H1 (cell line): ENCODE measurements around the gene CPT2. TPM values are rescaled to one million over a fixed set of nuclear protein-coding genes. Genes with fewer than 3 reads are reported as not detected.

ENCODE experiments used
- CTCF ChIA-PET: fragments of 300-600 bp; sonication (Branson Sonifier 250); formaldehyde crosslinking; loops from one replicate; lab custom pipeline; 2021; ENCODE audit not compliant: partially characterized antibody; lab: Charles Lee
- POLR2A ChIA-PET: fragments of 300-600 bp; sonication (Branson Sonifier 250); formaldehyde crosslinking; loops from one replicate; lab custom pipeline; 2021; ENCODE audit warnings: inconsistent platforms; ENCODE audit not compliant: partially characterized antibody; lab: Charles Lee
- DNase-seq, 2 experiments: peaks; one replicate each; pipeline versions ENCODE4 v3.0.0 to v3.0.0-alpha.2; 2010 to 2022; ENCODE audit warnings: low spot score in 2 of 2, low read depth in 1 of 2, mixed read lengths in 1 of 2
- FAIRE-seq: peaks from 2 replicates; lab custom pipeline; 2011; peaks lifted over from hg19 to GRCh38; lab: Jason Lieb, UNC
- H2AFZ ChIP-seq: 2 replicates; pipeline ENCODE4 v1.8.1; 2012; ENCODE audit warnings: low read length, inconsistent platforms
- H2AK5ac ChIP-seq: 2 replicates; pipeline ENCODE4 v1.6.1; 2013; ENCODE audit warnings: low read depth, low read length
- H2BK120ac ChIP-seq: replicated peaks from 2 replicates; pipeline ENCODE3; 2013; ENCODE audit warnings: low read depth, low read length, inconsistent platforms
- H2BK12ac ChIP-seq: 2 replicates; pipeline ENCODE4 v1.6.1; 2013; ENCODE audit warnings: low read depth, low read length
- H2BK15ac ChIP-seq: 2 replicates; pipeline ENCODE4 v1.6.1; 2013; ENCODE audit warnings: low read length
- H2BK20ac ChIP-seq: 2 replicates; pipeline ENCODE4 v1.6.1; 2013; ENCODE audit warnings: low read length
- H2BK5ac ChIP-seq: 2 replicates; pipeline ENCODE4 v1.6.1; 2013; ENCODE audit warnings: low read depth, low read length
- H3K14ac ChIP-seq: 2 replicates; pipeline ENCODE4 v1.6.1; 2013; ENCODE audit warnings: inconsistent platforms; ENCODE audit not compliant: insufficient read length
- H3K18ac ChIP-seq: 2 replicates; pipeline ENCODE4 v1.6.1; 2013; ENCODE audit warnings: low read length; ENCODE audit errors: extremely low read depth
- H3K23ac ChIP-seq: 2 replicates; pipeline ENCODE4 v1.6.1; 2013; ENCODE audit warnings: inconsistent platforms; ENCODE audit not compliant: insufficient read length
- H3K23me2 ChIP-seq: 2 replicates; pipeline ENCODE4 v1.6.1; 2013; ENCODE audit warnings: low read depth, low read length
- H3K27ac ChIP-seq: 2 replicates; pipeline ENCODE4 v1.6.1; 2011; ENCODE audit warnings: low read depth, low read length, inconsistent platforms
- H3K27me3 ChIP-seq, 4 experiments: replicated peaks in 1 of 4; 1 replicate in 1 of 4; 2 replicates in 3 of 4; pipeline versions ENCODE4 v1.6.1 to v1.8.1; 2011 to 2013; ENCODE audit warnings: low read length in 3 of 4, mild to moderate bottlenecking in 3 of 4, inconsistent platforms in 2 of 4, mixed read lengths in 2 of 4, moderate library complexity in 1 of 4; ENCODE audit not compliant: control insufficient read depth in 3 of 4, insufficient read depth in 3 of 4; ENCODE audit errors: extremely low read depth in 1 of 4
- H3K36me3 ChIP-seq, 4 experiments: 2 replicates each; pipeline versions ENCODE4 v1.6.1 to v1.8.1; 2011 to 2013; ENCODE audit warnings: mild to moderate bottlenecking in 4 of 4, low read length in 3 of 4, moderate library complexity in 2 of 4, control low read depth in 1 of 4, inconsistent platforms in 1 of 4; ENCODE audit not compliant: insufficient read depth in 4 of 4, control insufficient read depth in 2 of 4
- H3K4ac ChIP-seq: replicated peaks from 2 replicates; pipeline ENCODE3; 2013; ENCODE audit warnings: low read length, low read depth, mixed read lengths, inconsistent platforms; ENCODE audit not compliant: insufficient read length
- H3K4me1 ChIP-seq, 4 experiments: replicated peaks in 1 of 4; 1 replicate in 1 of 4; 2 replicates in 3 of 4; pipeline versions ENCODE4 v1.6.1 to v1.8.1; 2011 to 2013; ENCODE audit warnings: low read length in 3 of 4, inconsistent platforms in 2 of 4, mixed read lengths in 1 of 4; ENCODE audit not compliant: insufficient read depth in 4 of 4, control insufficient read depth in 3 of 4
- H3K4me2 ChIP-seq, 2 experiments: 2 replicates each; pipeline versions ENCODE4 v1.6.1 to v1.8.1; 2011 to 2013; ENCODE audit warnings: low read depth in 2 of 2, low read length in 2 of 2, control low read depth in 1 of 2, inconsistent platforms in 1 of 2, mild to moderate bottlenecking in 1 of 2; ENCODE audit not compliant: insufficient read depth in 1 of 2
- H3K4me3 ChIP-seq, 4 experiments: fragments of 200-600, 300-600 bp in 1 of 4; sonication (generic), shearing (Covaris generic), sonication (Bioruptor Twin) in 1 of 4; 2 replicates each; pipeline versions ENCODE4 v1.5.1 to v1.8.1; 2011 to 2016; ENCODE audit warnings: low read length in 4 of 4, low read depth in 3 of 4, control low read depth in 2 of 4, inconsistent platforms in 2 of 4, mild to moderate bottlenecking in 2 of 4, mixed read lengths in 1 of 4, moderate library complexity in 1 of 4; ENCODE audit not compliant: insufficient read depth in 2 of 4; ENCODE audit errors: extremely low read depth in 1 of 4
- H3K56ac ChIP-seq: replicated peaks from 2 replicates; pipeline ENCODE3; 2013; ENCODE audit warnings: low read depth, mild to moderate bottlenecking, mixed read lengths, low read length, inconsistent platforms; ENCODE audit not compliant: insufficient read length
- H3K79me1 ChIP-seq: 2 replicates; pipeline ENCODE4 v1.6.1; 2013; ENCODE audit warnings: low read depth, low read length, control low read depth
- H3K79me2 ChIP-seq, 2 experiments: 2 replicates each; pipeline versions ENCODE4 v1.6.1 to v1.8.1; 2012 to 2013; ENCODE audit warnings: low read length in 2 of 2, mild to moderate bottlenecking in 2 of 2, inconsistent platforms in 1 of 2; ENCODE audit not compliant: insufficient read depth in 2 of 2, control insufficient read depth in 1 of 2
- H3K9ac ChIP-seq, 4 experiments: replicated peaks in 1 of 4; 1 replicate in 1 of 4; 2 replicates in 3 of 4; pipeline versions ENCODE4 v1.6.1 to v1.8.1; 2011 to 2013; ENCODE audit warnings: low read depth in 3 of 4, low read length in 3 of 4, control low read depth in 2 of 4, mild to moderate bottlenecking in 2 of 4, moderate library complexity in 2 of 4, inconsistent platforms in 1 of 4; ENCODE audit errors: extremely low read depth in 1 of 4
- H3K9me3 ChIP-seq, 2 experiments: 2 replicates each; pipeline versions ENCODE4 v1.6.1 to v1.8.1; 2012 to 2013; ENCODE audit warnings: mild to moderate bottlenecking in 2 of 2, moderate library complexity in 2 of 2, control low read depth in 1 of 2, inconsistent platforms in 1 of 2, low read depth in 1 of 2, low read length in 1 of 2, mixed read lengths in 1 of 2; ENCODE audit not compliant: insufficient read depth in 2 of 2
- H4K20me1 ChIP-seq, 2 experiments: replicated peaks in 1 of 2; 2 replicates each; pipeline versions ENCODE3 to v1.8.1; 2011 to 2013; ENCODE audit warnings: inconsistent platforms in 2 of 2, low read length in 2 of 2, mild to moderate bottlenecking in 1 of 2; ENCODE audit not compliant: insufficient read depth in 2 of 2, control insufficient read depth in 1 of 2
- H4K5ac ChIP-seq: 2 replicates; pipeline ENCODE4 v1.6.1; 2013; ENCODE audit warnings: low read length, low read depth, mixed read lengths, inconsistent platforms; ENCODE audit not compliant: insufficient read length
- H4K8ac ChIP-seq: 2 replicates; pipeline ENCODE4 v1.8.0; 2013; ENCODE audit warnings: mild to moderate bottlenecking, moderate library complexity, low read length, inconsistent platforms; ENCODE audit not compliant: insufficient read depth; ENCODE audit errors: extremely low read depth
- H4K91ac ChIP-seq: replicated peaks from 2 replicates; pipeline ENCODE3; 2013; ENCODE audit warnings: low read length, mixed read lengths, inconsistent platforms; ENCODE audit not compliant: insufficient read length
- TEAD4 ChIP-seq: IDR thresholded peaks from 2 replicates; pipeline ENCODE4 v1.6.1; 2012; ENCODE audit warnings: low read depth, low read length, inconsistent platforms, mixed read lengths
- WGBS, 2 experiments: shearing (Covaris generic) in 1 of 2; methylation state at CpG; one replicate each; pipeline versions ENCODE4 v1.1.6 to v1.1.7; 2013 to 2015; ENCODE audit warnings: low lambda C conversion rate in 2 of 2, mixed read lengths in 2 of 2, inconsistent platforms in 1 of 2, low coverage in 1 of 2, missing lambda C conversion rate in 1 of 2; ENCODE audit not compliant: insufficient replicate concordance in 2 of 2, insufficient coverage in 1 of 2, insufficient read length in 1 of 2; ENCODE audit errors: extremely low coverage in 1 of 2, missing lambda C conversion rate in 1 of 2; 5-methylcytosine and 5-hydroxymethylcytosine counted together
- polyA plus RNA-seq, 7 experiments: library from polyadenylated mRNA; depleted of rRNA in 3 of 7; stranded (reverse) in 5 of 7; unstranded in 2 of 7; fragments of >200 nt in 5 of 7; fragments of 200-250 nt in 2 of 7; gene quantifications; 1 replicate in 5 of 7; 2 replicates in 1 of 7; 4 replicates in 1 of 7; pipeline versions ENCODE4 v1.2.1 to v1.2.3, GENCODE V29; 2011 to 2013; ENCODE audit warnings: missing spikeins in 2 of 7, mixed read lengths in 2 of 7
- total RNA-seq: library from RNA; stranded (reverse); fragmentation: NEBNext Ultra II Directional; extraction: Animal tissue kit (Norgen Biotek cat#: 25700); gene quantifications from 2 replicates; pipeline ENCODE4 v1.2.1, GENCODE V29; 2021

Gene CPT2
- total and polyA plus RNA-seq, 2 of the 8 experiments (the other 6 are each of a cell fraction or from before 2014, with no cell fraction given) = 23.9 to 25.5 TPM

DNA sequence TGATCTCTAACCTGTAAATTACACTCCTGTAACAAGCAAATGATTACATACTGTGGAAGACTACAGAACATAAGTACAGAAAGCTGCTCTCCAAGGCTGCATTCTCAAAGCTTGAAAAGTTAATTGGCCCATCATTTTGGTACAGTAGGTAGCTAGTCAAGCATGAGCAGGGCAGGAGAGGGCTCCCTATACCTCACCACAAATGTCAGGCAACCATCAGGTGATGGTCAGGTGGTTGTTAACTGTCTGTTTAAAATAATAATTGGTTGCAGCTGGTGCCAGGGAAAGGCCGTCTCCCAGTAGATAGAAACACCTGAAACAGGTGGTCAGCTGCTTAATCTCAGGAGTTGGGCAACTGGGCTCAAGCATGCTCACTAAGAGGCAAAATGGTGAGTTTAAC is 41.1 kb upstream of the CPT2 start:
- Histone ChIP-seq H2BK120ac (no peak overlapping the region), H3K4me1 (no peaks in the 10 kb centered on the region), H3K4me3 (no peak overlapping the region), H2BK5ac (no peak overlapping the region), H3K9ac (no peak overlapping the region), H4K20me1 (no peaks in the 10 kb centered on the region), H2BK15ac (no peak overlapping the region), H2AFZ (peak overlapping the region; percentile 12; the same call in 1 of the 2 replicates), H3K9me3 (no peaks in the 10 kb centered on the region), H4K5ac (no peak overlapping the region), H3K4me2 (no peak overlapping the region), H3K79me2 (no peaks in the 10 kb centered on the region), H3K27me3 (no peaks in the 10 kb centered on the region), H3K36me3 (no peaks in the 10 kb centered on the region), H4K8ac (no peak overlapping the region), H3K56ac (no peak overlapping the region), H2AK5ac (no peak overlapping the region), H3K14ac (no peak overlapping the region), H3K27ac (no peak overlapping the region), H3K79me1 (no peaks in the 10 kb centered on the region), H4K91ac (no peak overlapping the region), H3K23me2 (no peaks in the 10 kb centered on the region), H3K23ac (no peak overlapping the region), H2BK20ac (no peak overlapping the region), H3K4ac (no peak overlapping the region), H3K18ac (no peak overlapping the region), H2BK12ac (no peak overlapping the region)
- CTCF ChIA-PET = interaction anchor here (0.8 to 3.2 kb wide), 7 partner anchors 10 to 44 kb away, joined by 4 to 8 read pairs (median 4); no protein-coding TSS in a partner anchor
- POLR2A ChIA-PET = no interaction called here
- FAIRE-seq = no peak
- TF ChIP-seq TEAD4 = no peak
- WGBS, 2 experiments = 93% methylated on average over 1 of the region's 1 CpG; no CpG with 5 or more reads in 1 of the 2 experiments
- DNase-seq = no peak
